ENCODE data around the gene TOX3.

DNA sequence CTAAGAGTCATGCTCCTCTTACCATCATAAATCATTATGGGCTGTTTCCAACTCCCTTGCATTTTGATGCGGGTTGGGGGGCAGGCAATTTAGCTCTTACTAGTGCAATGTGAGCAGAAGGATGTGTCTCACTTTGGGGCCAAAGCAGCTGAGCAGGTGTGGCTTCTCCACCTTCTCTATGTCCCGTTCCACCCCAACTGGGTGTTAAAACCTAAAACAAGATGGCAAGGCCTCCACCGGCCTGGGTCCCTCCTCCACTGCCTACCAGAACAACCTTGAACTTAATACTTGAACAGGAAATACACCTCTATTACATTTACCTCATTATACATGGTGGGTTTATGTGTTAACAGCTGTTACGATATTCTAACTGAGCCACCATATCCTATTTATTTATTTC is 52.8 kb downstream of the TOX3 start:
- TF ChIP-seq, protein P1, sequence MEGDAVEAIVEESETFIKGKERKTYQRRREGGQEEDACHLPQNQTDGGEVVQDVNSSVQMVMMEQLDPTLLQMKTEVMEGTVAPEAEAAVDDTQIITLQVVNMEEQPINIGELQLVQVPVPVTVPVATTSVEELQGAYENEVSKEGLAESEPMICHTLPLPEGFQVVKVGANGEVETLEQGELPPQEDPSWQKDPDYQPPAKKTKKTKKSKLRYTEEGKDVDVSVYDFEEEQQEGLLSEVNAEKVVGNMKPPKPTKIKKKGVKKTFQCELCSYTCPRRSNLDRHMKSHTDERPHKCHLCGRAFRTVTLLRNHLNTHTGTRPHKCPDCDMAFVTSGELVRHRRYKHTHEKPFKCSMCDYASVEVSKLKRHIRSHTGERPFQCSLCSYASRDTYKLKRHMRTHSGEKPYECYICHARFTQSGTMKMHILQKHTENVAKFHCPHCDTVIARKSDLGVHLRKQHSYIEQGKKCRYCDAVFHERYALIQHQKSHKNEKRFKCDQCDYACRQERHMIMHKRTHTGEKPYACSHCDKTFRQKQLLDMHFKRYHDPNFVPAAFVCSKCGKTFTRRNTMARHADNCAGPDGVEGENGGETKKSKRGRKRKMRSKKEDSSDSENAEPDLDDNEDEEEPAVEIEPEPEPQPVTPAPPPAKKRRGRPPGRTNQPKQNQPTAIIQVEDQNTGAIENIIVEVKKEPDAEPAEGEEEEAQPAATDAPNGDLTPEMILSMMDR (conservative IDR thresholded peaks at IDR 0.05) = no peak
- TF ChIP-seq ZFX (IDR thresholded peaks at IDR 0.05) = no peak

Measured in C4-2B (cell line).